DOHH2 (cell line): ENCODE data around the gene SPDYE2.
"Not testable (repeated sequence)": the region's sequence is repeated elsewhere in the genome, so short reads cannot be mapped to it uniquely, and the experiment has no call there.

Experiments used
- EZH2phosphoT487 ChIP-seq: fragments of 200-600 bp; sonication (generic); IDR thresholded peaks from 2 replicates; pipeline ENCODE4 v1.6.1; 2017; ENCODE audit warnings: borderline replicate concordance, mild to moderate bottlenecking, antibody characterized with exemption, low read length, moderate library complexity, mixed read lengths
- TF ChIP-seq, protein P1 (sequence below): fragments of 200-600 bp; sonication (generic); IDR thresholded peaks from one replicate; pipeline ENCODE4 v1.5.1; 2014; ENCODE audit warnings: antibody characterized with exemption, mild to moderate bottlenecking, low read depth, low read length; ENCODE audit not compliant: poor library complexity, severe bottlenecking

GRCh38 chr7:102593637-102594334 is 42.8 kb downstream of the SPDYE2 start:
- TF ChIP-seq, protein P1, sequence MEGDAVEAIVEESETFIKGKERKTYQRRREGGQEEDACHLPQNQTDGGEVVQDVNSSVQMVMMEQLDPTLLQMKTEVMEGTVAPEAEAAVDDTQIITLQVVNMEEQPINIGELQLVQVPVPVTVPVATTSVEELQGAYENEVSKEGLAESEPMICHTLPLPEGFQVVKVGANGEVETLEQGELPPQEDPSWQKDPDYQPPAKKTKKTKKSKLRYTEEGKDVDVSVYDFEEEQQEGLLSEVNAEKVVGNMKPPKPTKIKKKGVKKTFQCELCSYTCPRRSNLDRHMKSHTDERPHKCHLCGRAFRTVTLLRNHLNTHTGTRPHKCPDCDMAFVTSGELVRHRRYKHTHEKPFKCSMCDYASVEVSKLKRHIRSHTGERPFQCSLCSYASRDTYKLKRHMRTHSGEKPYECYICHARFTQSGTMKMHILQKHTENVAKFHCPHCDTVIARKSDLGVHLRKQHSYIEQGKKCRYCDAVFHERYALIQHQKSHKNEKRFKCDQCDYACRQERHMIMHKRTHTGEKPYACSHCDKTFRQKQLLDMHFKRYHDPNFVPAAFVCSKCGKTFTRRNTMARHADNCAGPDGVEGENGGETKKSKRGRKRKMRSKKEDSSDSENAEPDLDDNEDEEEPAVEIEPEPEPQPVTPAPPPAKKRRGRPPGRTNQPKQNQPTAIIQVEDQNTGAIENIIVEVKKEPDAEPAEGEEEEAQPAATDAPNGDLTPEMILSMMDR: not testable (repeated sequence)
- not testable (repeated sequence) for TF ChIP-seq EZH2phosphoT487
